CD4-positive, alpha-beta T cell treated with Interleukin-17A for 1 hour (primary cell): Measurements from ENCODE around the gene ZFYVE16.
A peak's percentile ranks its signal among the peaks of the same experiment; 100 is the strongest.
"Not testable (repeated sequence)": the region's sequence is repeated elsewhere in the genome, so short reads cannot be mapped to it uniquely, and the experiment has no call there.

Source experiments
- DNase-seq: peaks from one replicate; pipeline ENCODE4 v3.0.0-alpha.2; 2020

Gene ZFYVE16

DNA sequence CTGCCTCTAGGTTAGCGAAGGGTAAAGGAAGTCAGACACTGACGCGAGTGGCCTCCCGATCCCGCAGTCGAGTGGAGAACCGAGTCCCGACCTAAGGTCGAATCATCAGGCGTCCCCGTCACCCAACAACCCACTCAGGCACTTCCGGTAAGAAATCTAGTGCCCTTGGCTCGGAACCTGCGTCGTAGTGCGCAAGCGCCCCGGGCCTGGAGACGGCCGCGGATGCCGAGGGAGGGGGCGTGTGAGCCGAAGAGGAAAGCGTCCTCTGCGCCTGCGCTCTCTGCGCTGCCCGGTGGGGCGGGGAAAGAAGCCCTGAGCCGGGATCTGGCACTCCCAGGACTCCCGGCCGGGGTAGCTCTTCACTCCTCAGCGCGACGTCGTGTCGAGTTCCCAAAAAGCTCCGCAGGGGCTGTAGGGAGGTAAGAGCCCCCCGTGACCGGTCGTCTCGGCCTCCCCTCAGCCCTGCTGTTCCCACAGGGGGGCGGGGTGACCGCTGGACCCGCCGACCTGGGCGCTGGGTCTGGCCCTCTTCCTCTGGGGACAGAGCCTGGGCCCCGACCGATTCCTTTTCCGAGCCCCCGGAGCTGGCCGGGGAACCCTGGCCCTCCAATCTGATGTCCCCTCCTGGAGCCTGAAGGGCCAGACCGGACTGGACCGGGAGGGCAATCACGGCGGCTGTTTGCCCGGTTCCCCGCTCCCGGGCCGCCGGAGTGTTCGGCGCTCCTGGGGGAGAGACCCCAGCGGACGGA is at the start of gene ZFYVE16:
ZFYVE16 (plus strand) TSS at position 330 of the 749 bp plus-strand sequence. CDS start 26,084 bp downstream, outside the sequence.
- DNase-seq: peak; percentile 97

DNA sequence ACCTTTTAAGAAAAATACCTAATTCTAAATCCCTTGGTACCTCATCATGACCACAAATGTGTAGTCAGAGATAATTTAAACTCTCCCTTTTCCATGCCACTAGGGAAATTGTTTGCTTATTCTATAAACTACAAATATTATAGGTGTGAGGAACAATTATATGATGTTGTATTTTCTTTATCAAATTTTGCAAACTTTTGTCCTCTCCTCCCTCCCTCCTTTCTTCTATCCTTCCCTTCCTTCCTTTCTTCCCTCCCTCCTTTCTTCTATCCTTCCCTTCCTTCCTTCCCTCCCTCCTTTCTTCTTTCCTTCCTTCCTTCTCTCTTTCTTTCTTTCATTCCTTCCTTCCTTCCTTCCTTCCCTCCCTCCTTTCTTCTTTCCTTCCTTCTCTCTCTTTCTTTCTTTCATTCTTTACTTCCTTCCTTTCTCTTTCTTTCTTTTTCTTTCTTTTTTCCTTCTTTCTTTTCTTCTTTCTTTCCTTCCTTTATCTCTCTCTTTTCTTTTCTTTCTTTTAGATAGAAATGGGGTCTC is 46.9 kb upstream of the ZFYVE16 start:
- no peak for DNase-seq

DNA sequence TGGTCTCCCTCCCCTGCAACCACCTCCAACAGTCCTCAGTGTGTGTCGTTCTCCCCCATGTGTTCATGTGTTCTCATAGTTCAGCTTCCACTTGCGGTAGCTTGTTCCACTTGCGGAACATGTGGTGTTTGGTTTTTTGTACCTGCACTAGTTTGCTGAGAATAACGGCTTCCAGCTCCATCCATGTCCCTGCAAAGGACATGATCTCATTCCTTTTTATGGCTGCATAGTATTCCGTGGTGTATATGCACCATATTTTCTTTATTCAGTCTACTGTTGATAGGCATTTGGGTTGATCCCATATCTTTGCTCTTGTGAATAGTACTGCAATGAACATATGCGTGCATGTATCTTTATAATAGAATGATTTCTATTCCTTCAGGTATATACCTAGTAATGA is 43.0 kb upstream of the ZFYVE16 start:
- no peak for DNase-seq

DNA sequence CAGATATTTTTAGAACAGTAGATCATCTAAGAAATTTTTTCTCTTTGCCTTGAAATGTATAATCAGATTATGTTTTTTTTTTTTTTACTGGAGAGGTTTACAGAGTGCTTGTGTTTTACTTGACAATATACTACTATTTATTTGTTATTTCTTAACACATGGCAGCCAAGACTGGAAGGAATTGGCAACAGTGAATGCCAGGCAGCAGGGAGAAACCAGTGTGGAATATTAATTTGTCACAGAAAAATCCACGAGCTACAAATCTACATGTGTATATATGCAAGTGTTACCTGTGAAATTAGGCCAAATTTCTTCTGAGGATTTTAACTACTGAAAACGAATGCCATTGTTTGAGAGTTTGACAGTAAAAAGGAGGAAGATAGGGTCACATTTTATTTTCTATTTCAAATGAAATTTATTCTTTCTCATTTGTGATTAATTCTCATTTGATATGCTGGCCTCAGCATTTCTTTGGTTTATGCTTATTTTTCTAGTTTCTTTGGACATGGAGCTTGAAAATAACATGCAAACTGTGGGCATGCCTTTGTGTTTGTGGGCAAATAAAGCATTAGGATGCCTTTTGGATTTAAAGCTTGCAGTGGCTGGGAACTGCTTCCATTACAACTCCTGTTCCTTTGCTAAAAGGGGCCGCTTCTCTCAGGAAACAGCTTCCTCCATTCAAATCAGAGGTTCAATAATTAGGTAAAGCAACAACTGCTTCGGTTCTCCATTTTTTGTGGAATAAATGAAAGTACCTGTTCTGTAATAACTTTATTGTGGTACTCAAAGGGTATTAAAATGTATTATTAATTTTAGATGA is 39.0 kb upstream of the ZFYVE16 start:
- no peak for DNase-seq

DNA sequence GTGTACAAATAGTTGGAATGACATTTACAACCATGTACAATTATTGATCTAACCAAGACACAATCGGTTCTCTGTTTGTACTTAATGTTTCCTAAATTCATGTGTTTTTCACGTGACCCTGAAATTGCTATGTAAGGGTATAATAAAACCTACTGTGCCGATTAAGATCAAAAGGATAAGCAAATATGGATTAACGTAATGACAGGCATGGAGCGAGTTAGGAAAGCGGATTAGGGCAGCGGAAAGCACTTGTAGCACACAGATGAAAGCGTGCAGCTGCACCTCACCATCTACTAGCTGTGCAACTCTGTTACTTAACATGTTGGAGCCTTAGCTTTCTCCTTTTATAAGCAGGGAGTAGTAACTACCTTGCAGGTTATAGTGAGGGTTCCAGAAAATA is 38.3 kb upstream of the ZFYVE16 start:
- DNase-seq: no peak

DNA sequence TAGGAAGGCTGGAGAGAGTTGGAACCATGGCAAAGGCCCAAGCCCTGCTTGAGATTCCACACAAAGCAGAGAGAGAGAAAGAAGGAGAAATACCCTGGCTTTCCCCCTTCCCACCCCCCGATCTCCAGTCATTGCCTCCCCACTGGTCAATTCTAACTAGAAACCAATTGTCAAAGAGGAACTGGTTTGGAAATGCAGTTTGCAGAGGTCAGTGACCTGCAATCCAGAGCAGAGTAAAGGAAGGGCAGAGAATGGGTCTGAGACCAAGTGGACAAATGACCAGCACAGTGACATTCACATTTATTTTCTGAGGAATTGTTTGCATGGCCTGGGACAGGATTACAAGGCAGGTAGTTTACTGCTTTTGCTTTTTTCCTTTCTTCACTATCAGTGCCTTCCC is 37.5 kb upstream of the ZFYVE16 start:
- no peak for DNase-seq

DNA sequence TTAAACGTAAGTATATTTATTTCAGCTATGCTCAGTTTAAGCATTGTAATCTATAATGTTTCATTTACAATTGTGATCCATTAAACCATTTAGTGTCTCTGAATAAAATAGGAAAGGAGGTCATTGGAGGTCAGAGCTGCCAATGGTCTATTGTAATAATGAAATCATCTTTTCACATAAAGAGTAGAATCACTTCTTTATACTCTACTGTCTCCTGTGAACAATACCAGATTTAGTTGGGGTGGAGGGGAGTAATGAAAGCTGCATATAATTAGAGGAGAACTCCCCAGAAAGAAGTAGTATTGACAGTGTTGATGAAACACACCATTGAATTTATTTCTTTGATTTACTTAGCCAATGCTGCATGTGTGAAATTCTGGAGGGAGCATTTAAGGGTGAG is 35.1 kb upstream of the ZFYVE16 start:
- no peak for DNase-seq

DNA sequence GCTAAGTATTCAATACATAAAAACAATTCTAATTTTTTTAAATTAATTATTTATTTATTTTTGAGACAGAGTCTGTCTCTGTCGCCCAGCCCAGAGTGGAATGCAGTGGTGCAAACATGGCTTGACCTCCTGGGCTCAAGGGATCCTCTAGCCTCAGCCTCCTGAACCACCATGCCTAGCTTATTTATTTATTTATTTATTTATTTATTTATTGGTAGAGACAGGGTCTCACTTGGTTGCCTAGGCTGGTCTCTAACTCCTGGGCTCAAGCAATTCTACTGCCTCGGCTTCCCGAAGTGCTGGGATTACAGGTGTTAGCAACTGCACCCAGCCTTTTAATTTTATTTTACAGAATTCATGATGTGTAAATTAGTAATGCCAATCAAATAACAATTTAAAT is 33.7 kb upstream of the ZFYVE16 start:
- no peak for DNase-seq

DNA sequence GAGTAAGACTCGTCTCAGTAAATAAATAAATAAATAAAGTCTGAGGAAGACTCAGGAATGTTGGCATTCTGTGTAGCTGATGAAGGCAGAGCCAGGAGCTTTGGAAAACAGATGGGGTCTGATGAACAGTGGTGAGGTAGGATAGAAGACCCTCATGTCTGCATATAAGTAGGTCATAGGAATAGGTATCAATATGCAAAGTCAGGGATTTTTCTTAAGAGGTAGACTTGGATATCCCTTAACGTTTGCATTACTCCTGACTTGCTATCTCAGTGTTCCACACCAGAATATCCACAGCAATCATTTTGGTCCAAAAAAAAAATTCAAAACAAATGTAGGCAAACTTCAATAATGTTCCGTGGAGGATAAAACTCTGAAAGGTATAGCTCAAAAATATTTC is 31.3 kb upstream of the ZFYVE16 start:
- no peak for DNase-seq

DNA sequence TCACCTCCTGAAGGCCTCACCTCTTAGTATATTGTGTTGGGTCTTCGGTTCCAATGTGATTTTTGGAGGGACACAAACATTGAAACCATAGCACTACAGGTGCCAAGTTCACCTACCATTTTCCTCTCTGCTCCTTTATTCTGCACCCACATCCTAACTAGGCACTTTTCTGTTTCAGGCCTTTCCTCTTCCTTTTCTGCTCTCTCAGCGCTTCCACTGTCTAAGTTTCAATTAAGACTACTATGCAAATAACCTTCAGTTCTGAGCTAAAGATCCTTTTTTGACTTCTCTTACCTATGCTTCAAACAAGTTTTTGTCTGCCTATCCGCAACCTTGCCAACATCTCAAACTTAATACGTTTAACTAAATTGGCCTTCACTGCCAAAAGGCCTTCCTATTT is 25.4 kb upstream of the ZFYVE16 start:
- DNase-seq: no peak

DNA sequence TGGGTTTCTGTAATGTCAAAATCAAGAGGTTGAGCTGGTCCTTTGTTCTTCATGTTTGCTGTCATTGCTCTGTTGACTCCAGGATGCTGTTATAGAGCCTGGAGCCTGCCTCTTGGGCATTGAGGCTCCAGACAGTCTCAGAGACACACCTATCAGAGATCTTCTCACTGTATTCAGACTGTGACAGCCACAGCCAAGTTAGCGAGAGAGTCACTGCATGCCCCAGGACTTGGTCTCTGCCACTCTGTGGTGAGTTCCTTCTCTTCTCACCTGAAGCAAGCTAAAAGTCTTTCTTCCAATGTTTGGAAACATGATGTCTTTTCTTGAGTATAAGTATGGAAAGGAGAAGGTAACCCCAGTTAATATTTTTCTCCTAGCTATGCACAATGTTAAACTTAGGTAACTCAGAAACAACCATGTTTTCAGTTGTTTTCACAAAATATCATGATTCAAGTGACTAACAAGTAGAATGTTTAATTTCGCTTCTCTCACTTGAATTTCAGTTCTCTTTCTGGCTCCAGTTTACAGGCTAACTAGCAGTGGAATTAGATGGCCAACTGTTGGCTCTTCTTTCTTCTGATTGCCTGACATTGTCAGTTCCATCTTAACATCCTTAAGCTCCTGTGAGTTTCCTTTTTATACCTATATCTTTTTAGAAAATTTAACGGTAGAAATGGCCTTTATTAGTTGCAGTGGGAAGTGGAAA is 20.6 kb upstream of the ZFYVE16 start:
- no peak for DNase-seq

DNA sequence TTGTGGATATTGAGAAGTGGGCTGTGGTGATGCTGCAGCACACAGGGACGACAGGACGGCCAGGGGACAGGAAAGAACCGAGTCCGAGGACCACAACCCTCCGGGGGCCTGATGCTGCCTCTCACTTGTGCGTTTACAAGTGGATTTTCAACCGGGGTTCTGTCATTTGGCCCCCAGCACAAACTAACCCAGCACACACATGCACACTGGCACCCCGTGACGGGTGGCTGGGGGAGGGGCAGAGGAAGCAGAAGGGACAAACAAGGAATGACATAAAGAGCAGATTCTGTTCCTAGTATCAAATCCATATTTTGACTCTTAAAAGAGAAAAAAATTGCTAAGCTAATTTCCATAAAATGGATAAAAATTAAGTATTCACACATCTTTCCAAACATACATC is 18.3 kb upstream of the ZFYVE16 start:
- no peak for DNase-seq

DNA sequence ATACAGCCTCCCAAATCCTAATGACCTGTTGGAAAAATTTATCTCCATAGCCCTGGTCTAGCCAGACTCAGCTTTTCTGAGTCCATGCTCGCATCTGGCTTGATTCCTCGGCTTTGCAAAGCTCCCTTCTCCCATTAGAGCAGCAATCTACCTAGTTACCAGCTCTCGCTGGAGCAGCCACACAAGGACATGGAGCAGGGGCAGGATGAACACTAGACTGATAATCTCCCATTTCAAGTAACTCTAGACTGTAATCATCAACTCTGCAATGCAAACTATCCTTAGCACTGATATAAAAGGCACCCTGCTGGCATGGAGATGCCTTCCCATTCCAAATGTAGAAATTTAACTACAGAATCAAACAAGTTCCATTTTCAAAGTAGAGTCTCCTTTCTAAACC is 17.5 kb upstream of the ZFYVE16 start:
- not testable (repeated sequence) for DNase-seq

DNA sequence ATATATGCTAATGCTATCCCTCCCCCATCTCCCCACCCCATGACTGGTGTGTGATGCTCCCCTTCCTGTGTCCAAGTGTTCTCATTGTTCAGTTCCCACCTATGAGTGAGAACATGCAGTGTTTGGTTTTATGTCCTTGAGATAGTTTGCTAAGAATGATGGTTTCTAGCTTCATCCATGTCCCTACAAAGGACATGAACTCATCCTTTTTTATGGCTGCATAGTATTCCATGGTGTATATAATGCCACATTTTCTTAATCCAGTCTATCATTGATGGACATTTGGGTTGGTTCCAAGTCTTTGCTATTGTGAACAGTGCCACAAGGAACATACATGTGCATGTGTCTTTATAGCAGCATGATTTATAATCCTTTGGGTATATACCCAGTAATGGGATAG is 16.6 kb upstream of the ZFYVE16 start:
- not testable (repeated sequence) for DNase-seq

DNA sequence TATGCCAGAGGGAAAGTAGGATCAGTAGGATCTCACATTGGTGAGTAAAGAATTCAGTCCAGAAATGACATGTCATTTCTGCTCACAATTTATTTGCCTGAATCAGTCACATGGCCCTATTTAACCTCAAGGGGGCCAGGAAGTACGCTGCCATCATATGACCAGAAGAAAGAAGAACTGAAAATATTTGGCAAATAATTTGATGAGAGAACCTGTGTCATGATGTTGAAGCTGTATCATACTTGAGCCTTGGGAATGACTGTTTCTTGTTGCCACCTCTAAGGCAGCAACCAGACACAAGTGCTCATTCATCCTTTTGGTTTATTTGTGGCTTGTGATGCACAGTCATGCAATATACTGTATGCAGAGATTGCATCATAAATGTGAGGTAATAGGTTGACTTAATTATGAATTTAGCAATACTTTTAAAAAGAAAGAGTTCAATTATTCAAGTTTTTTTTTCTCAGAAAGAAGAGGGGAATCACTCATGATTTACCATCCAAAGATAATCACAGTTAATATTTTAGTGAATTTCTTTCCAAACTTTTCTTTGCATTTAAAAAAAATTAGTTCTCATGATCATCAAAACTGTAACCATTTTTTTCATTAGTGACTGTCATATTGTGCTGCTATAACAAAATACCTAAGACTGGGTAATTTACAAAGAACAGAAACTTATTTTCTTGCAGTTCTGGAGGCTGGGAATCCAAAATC is 8.2 kb upstream of the ZFYVE16 start:
- peak; percentile 24 for DNase-seq

DNA sequence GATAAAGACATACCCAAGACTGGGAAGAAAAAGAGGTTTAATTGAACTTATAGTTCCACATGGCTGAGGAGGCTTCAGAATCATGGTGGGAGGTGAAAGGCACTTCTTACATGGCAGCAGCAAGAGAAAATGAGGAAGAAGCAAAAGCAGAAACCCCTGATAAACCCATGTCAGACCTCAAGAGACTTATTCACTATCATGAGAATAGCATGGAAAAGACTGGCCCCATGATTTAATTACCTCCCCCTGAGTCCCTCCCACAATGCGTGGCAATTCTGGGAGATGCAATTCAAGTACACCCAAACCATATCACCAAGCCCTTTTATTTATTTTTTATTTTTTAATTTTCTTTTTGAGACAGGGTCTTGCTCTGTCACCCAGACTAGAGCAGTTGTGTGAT is 7.5 kb upstream of the ZFYVE16 start:
- not testable (repeated sequence) for DNase-seq

DNA sequence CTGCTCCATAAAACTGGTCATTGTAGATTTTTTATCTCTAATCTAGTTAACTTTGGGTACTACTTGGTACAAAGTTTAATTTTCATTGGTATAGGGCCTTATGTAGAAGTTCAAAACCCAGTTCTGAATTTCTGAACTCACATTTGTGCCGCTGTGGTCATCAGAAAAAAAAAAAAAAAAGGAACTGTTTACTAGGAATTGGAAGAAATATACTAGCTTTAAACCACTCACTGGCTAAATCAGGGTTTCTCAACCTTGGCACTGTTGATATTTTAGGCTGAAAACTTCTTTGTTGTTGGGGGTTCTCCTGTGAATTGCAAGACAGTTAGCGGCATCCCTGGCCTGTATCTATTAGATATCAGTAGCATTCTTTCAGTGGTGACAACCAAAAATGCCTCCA is 4.1 kb upstream of the ZFYVE16 start:
- no peak for DNase-seq

DNA sequence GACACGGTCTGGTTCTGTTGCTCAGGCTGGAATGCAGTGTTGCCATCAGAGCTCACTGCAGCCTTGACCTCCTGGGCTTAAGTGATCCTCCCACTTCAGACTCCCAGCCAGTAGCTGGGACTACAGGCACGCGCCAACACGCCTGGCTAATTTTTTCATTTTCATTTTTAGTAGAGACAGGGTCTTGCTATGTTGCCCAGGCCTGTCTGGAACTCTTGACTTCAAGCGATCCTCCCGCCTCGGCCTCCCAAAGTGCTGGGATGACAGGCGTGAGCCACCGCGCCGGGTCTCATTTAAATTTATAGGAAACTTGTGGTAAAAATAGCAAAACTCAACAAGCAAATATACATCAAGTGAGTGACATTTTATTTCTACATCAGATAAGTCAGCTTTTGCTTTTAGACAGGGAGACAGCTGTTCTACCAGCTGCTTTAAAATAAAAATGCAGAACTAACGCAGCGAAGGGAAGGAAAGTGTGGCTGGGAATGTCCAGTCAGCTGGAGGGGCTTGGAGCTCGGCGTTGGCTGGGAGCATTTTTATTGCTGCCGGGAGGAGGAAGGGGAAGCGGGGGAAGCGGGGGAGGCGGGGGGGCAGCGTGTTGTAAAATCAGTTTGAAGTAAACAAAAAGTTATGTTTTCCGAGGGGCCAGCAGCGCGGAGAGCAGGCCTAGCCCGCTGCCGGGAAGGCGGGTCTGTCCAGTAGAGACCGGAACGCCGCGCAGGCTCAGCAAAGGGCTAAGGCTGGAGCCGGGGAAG is 707 bp upstream of the ZFYVE16 start:
- DNase-seq: no peak

DNA sequence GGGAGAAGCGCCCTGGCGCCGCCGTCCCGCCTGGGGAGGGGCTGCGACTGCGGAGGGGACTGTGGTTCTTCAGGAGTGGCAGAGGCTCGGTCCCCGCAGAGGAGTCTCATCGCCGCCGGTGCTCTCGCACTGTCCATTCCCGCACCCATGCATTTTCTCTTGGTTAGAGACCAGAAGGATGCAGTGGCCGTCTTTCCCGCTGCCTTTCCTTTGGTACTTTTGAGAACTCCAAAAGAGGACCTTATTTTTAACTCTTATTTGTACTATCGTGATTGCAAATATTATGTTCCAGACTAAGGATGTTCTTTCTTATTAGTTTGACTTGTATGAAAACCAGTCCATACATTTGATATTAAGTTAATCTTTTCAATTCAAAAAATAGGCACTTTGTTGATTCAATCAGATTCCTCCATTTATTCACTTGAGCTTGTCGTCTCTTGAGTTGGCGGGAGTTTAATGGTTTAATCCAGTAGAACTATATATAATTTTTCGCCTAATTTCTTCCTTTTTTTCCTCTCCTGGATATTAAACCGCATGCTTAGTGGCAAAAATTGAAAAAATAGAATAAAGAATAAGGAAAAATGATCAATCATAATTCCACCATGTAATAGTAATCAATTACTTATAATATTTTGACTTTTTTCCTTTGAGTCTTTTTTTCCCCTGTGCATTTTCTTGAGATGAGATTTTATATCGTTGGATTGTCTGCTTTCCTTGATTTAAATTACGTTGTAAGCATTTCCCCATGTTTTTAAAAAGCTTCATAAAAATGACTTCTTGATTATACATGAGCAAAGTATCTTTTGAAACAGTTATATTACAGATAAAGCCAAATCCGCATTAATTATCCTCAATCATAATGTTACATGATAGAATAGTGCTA is 861 bp downstream of the ZFYVE16 start:
- no peak for DNase-seq

DNA sequence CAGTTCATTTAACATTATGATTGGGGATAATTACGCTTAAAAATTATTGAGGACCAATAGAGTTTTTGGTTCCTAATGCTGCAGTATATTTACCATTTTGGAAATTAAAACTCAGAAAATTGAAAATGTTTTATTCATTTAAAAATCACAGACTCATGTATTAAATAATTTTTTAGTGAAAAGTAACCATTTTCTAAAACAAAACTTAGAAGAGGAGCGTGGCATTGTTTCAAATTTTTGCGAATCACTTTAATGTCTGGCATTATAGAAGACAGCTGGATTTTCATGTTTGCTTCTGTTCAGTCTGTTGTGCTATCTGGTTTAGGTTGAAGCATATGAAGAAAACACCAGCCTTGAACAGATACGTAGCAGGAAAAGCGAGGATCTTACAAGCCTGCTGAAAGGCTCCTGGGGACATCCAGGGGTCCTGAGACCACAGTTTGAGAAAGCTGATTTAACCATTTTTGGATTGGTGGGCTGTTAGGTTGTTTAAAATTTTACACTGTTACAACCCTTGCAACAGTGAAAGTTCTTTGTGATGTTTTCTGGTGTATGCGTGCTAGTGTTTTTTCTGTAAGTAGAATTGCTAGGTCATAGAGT is 1.6 kb downstream of the ZFYVE16 start:
- no peak for DNase-seq
